NK-92 treated with Interleukin-12 subunit alpha and Interleukin-12 subunit beta, amount 100 ng/mL, for 24 hours (cell line): ENCODE measurements around the gene MCOLN2.

ENCODE experiments used
- DNase-seq: peaks from one replicate; lab custom pipeline; 2025; lab: John Stamatoyannopoulos, UW

Gene MCOLN2

DNA sequence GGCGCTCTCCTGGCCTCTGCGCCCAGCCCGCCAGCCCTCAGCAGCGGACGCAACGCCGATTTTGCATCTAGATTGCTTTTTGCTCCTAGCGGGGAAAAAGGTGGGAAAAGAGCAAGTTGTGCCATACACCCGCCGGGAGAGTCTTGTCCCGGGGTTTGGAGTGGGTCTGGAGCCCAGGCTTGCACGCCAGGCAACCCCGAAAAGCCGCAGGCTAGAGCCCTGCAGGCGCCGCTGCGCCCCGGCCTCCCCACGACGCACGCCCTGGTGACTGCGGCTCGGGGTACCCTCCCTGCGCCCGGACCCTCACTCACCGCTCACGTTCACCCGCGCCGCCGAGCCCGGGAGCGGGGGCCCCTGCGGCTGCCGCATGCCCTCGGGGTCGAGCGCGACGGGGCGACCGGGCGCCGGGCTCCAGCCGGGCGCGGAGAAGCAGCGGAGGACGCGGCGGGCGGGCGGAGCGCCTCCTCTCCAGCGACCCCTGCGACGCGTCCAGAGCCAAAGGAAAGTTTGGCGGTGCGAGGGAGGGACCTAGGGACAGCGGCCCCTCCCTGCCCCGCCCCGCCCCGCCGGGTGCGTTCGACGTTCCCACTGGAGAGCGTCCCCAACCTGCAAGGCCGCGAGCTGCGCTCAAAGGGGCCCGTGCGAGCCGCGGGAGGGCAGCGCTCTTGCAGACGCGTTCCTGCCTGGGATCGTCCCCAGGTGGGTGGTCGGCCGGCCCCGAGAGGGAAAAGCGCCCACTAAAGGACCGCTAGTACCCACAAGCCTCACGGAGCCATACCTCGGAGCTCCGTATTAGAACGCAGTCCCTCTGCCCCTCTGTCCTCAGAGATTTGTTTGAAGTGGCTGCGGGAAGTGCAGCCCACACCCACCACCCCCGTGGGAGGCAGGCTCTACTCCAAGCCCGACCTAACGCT, 104.0 kb downstream of the MCOLN2 start, which contains the start of gene LPAR3:
Gene LPAR3 (minus strand): TSS at position 502 of the 914 bp plus-strand sequence. CDS start 27,086 bp downstream, outside the sequence.
- no peak for DNase-seq

DNA sequence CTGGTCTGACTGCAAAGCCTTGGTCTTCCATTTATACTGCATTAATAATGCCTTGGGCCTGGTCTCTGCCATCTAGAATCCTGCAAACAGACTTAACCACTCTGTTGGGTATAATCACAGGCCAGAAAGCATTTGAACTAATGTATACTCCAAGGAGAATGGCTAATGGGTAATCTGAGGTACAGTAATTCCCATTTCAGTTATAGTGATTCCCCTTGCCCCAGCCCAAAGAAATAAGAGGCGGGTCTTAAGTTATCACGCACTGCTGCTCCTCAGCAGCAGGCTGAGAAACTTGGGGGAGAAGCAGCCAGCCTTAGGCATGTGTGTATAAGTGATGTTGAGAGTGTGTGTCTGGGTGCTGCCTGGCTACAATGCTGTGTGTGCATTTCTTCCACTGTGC, 106.3 kb downstream of the MCOLN2 start:
- DNase-seq: no peak

DNA sequence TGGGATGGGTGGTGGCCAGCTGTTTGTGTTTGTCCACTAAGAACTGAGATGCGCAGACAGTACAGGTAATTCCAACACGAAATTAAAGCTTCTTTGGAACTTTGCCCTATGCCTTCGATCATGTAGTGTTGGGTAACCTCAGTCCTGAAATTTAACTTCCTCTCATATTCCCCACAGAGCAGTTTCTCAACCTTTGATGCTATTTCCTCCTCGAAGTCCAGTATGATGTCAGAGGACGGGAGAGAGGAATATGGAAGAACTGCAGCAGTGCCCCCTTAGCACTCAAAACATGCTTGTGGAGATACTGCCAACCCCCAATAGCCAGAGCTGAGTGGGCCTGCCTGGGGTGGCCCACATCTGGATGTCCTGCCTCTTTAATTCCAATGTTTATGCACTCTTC, 107.5 kb downstream of the MCOLN2 start:
- no peak for DNase-seq

DNA sequence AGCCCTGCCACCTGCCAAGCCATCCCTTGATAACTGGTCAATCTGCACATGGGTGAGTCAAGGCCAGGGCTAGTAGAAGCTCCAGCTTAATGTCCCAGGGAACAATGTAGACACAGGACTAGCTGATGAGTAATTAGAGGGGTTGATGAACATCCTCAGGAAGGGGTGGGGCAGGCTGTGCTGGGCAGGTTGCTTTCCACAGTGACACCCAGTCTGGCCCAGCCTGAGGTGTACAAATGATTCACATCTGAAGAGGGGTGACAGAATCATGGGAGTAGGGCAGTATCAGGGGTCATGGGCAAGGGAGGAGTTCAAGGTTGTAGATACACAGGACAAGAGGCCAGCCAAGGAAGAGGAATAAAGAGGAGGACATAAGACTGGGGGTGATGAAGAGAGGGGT, 108.2 kb downstream of the MCOLN2 start:
- DNase-seq: peak; percentile 40

GRCh38 chr1:84887261-84887934, 109.5 kb downstream of the MCOLN2 start:
- no peak for DNase-seq

DNA sequence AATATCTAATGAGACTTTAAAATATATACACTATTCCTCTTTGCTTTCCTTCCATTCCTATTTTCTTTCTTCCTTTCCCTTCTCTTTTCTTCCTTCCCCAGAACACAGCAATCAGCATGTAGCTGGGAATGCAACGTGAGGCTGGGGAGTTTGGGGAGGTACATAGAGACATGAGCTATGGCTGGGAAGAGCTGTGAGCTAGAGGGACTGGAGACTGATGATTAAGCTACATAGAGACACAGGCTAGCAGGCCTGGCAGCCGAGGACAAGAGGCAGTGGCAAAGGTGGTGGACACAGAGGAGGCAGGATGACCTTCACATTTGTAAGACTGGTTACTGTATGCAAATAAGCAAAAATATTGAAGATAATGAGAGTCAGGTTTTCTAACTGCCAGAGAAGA, 111.4 kb downstream of the MCOLN2 start:
- no peak for DNase-seq

DNA sequence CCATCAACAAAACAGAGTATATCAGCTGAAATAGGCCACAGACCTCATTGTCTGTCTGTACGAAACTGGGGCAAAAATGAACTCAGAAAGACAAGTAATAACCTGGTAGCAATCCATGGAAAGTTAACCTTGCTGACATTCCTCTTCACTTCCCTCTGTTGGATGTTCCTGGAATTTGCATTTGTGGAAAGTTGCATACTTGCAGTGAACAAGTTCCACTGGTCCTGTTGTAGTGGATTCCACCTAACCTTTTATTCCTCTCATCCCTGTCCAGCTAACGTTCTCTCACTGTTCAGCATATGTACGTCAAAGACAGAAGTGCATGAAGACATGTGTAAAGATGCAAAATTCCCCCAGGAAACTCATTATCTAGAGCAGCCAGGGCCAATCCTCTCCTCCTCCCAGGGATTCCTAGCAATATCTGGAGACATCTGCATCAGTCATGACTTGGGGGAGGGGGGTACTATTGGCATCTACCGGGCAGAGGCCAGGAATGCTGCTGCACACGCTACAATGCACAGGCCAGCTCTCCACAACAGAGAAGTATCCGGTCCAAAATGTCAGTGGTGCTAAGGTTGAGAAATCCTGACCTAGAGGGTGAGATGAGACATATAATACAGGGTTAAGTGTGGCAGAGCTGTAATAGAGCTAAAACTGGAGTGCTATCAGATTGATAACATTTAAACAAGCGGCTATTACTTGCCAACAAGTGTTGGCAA, 112.1 kb downstream of the MCOLN2 start:
- no peak for DNase-seq

DNA sequence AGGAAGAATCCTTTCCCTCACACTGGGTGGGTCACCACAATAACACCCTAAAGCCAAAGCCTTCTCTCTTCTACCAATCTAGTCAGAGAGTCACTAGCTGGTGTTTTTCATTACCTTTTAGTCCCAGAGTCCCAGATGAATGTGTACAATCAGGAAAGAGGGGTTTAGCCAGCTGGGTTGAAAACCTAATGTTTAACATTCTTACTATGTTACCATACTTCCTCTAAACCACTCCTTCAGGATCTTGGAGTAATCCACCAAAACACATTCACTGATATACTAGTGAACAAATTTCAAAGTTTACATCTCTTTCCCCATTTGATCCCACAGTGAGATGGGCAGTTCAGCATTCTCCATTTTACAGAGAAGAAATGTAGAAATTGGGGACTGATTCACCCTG, 113.6 kb downstream of the MCOLN2 start:
- DNase-seq: no peak

DNA sequence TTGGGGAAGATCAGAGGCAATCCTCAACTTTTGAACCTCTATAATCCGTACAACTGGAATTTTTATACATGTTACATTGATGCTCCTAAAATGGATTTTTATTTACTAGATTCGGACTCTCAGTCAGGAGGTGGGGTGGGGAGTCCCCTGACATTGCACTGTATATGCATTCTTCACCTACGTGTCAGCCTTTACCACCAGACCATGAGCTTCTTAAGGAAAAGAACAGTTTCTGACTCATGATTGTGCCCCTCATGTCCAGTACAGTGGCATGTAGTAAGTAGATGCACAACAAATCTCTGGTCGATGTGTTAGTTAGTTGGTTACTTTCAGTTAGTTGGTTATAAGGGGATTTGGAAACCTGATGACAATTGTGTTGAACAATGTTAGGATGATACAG, 119.3 kb downstream of the MCOLN2 start:
- DNase-seq: no peak

GRCh38 chr1:84876353-84876752, 120.6 kb downstream of the MCOLN2 start:
- peak; percentile 38 for DNase-seq
